Right cardiac atrium (tissue), 5 donors: ENCODE measurements around the gene CCT8. TPM values are rescaled to one million over a fixed set of nuclear protein-coding genes. Genes with fewer than 3 reads are reported as not detected.
"Not testable (repeated sequence)": the region's sequence is repeated elsewhere in the genome, so short reads cannot be mapped to it uniquely, and the experiment has no call there.

Source experiments
- ATAC-seq, 2 donors: fragments of 200-7000 bp; cut with Tn5 transposase; one replicate each; pipeline versions ENCODE4 v1.8.0 to v1.9.1; 2020; ENCODE audit warnings: moderate library complexity in 2 of 2, mild to moderate bottlenecking in 1 of 2
- DNase-seq, 3 donors: peaks; one replicate each; pipeline ENCODE4 v3.0.0-alpha.2; 2020
- H3K27ac ChIP-seq: one replicate; pipeline ENCODE4 v1.5.1; 2013; ENCODE audit warnings: mild to moderate bottlenecking, low read length, control low read depth, moderate library complexity
- H3K27me3 ChIP-seq: one replicate; pipeline ENCODE4 v1.6.1; 2013; ENCODE audit not compliant: control insufficient read depth, insufficient read depth
- H3K4me1 ChIP-seq: one replicate; pipeline ENCODE4 v1.6.1; 2013; ENCODE audit warnings: low read length; ENCODE audit not compliant: control insufficient read depth, insufficient read depth
- H3K4me3 ChIP-seq: one replicate; pipeline ENCODE4 v1.5.1; 2013; ENCODE audit warnings: low read length, control low read depth
- H3K9me3 ChIP-seq: one replicate; pipeline ENCODE4 v1.6.1; 2013; ENCODE audit warnings: low read length; ENCODE audit not compliant: control insufficient read depth
- WGBS: extraction: QIAGEN DNeasy Blood & Tissue Kit; methylation state at CpG from one replicate; pipeline ENCODE4 v1.1.7; 2013; 5-methylcytosine and 5-hydroxymethylcytosine counted together
- intact Hi-C, 4 donors: fragments of 100-400 bp; cut with DNase I; formaldehyde crosslinking; loops; one replicate each; pipeline versions ENCODE4 v1.11.0 to v1.14.0; 2022 to 2023
- polyA plus RNA-seq: library from polyadenylated mRNA; stranded (reverse); fragments of 200-250 nt; gene quantifications from one replicate; pipeline ENCODE4 v1.2.3, GENCODE V29; 2013
- total RNA-seq, 4 donors: library from RNA; stranded (reverse); fragmentation: NEBNext Ultra II Directional; extraction: Animal tissue kit (Norgen Biotek cat#: 25700); gene quantifications; one replicate each; pipeline ENCODE4 v1.2.1, GENCODE V29; 2021
- donor health status: healthy with polysubstance abuse.
- donor health status: DM: no; HTN: yes; CAD: no.
- donor health status: DM: no; HTN: no; CAD: no.
- donor health status: DM: no; HTN: yes; CAD: no; lungs with severe emphysema.
- donor health status: DM: yes; HTN: yes; CAD: no.

CCT8 gene
- total and polyA plus RNA-seq, 5 donors, result 98.5 to 138 (median 114) TPM

- H3K4me3 ChIP-seq, result peak overlapping the region; percentile 54
- peaks cover 3% of the 10 kb centered on the region for H3K4me1 ChIP-seq
- no peaks in the 10 kb centered on the region for H3K27me3 ChIP-seq
- ATAC-seq (no peak), DNase-seq (no peak)
- no peak overlapping the region for H3K27ac ChIP-seq
- intact Hi-C loops, result no loop called here
- no peaks in the 10 kb centered on the region for H3K9me3 ChIP-seq
- 66% methylated on average over 6 of the region's 6 CpGs for WGBS
Measured at GRCh38 chr21:29017639-29018237, 55.7 kb downstream of the CCT8 start.

- H3K9me3 ChIP-seq, H3K27ac ChIP-seq, H3K4me1 ChIP-seq, H3K4me3 ChIP-seq, H3K27me3 ChIP-seq, ATAC-seq, intact Hi-C loops: not testable (repeated sequence)
- DNase-seq, result peak in 1 of 3 donors; percentile 45
- 96% methylated on average over 18 of the region's 30 CpGs for WGBS
Measured at GRCh38 chr21:29011236-29011635, 62.2 kb downstream of the CCT8 start.

GRCh38 chr21:29008367-29008766, 65.1 kb downstream of the CCT8 start:
- Histone ChIP-seq H3K4me1 (no peaks in the 10 kb centered on the region), H3K9me3 (no peaks in the 10 kb centered on the region), H3K27me3 (no peaks in the 10 kb centered on the region), H3K27ac (no peak overlapping the region), H3K4me3 (no peak overlapping the region)
- WGBS, result 79% methylated on average over 3 of the region's 3 CpGs
- no peak for ATAC-seq
- intact Hi-C loops, result no loop called here
- DNase-seq, result no peak

GRCh38 chr21:29007810-29008209, 65.6 kb downstream of the CCT8 start:
- ATAC-seq, result no peak
- WGBS, result 73% methylated on average over 3 of the region's 3 CpGs
- intact Hi-C loops, result no loop called here
- Histone ChIP-seq H3K9me3 (no peaks in the 10 kb centered on the region), H3K27ac (no peak overlapping the region), H3K27me3 (no peaks in the 10 kb centered on the region), H3K4me3 (no peak overlapping the region), H3K4me1 (no peaks in the 10 kb centered on the region)
- no peak for DNase-seq

GRCh38 chr21:29007135-29007534, 66.3 kb downstream of the CCT8 start:
- H3K9me3 ChIP-seq, result no peaks in the 10 kb centered on the region
- intact Hi-C loops, result no loop called here
- no peaks in the 10 kb centered on the region for H3K27me3 ChIP-seq
- H3K4me3 ChIP-seq, result no peak overlapping the region
- 91% methylated on average over 3 of the region's 3 CpGs for WGBS
- DNase-seq, result no peak
- ATAC-seq, result no peak
- no peak overlapping the region for H3K27ac ChIP-seq
- no peaks in the 10 kb centered on the region for H3K4me1 ChIP-seq

Other genes with a start within 250 kb of the CCT8 start
- gene LTN1, start 80.8 kb downstream of the CCT8 start, total RNA-seq, result 10 to 100 TPM; 17.1 to 20.0 (median 19.0) TPM
- gene LTN1, start 80.8 kb downstream of the CCT8 start, polyA plus RNA-seq, result 4.8 TPM
- 10 to 100 TPM; 14.3 to 15.9 (median 15.3) TPM for gene RWDD2B, start 54.3 kb downstream of the CCT8 start, total RNA-seq
- 18.3 TPM for gene RWDD2B, start 54.3 kb downstream of the CCT8 start, polyA plus RNA-seq
- 10 to 100 TPM; 33.2 to 41.3 (median 33.8) TPM for gene USP16, start 49.0 kb downstream of the CCT8 start, total RNA-seq
- 21.7 TPM for gene USP16, start 49.0 kb downstream of the CCT8 start, polyA plus RNA-seq
- 1 to 10 TPM; 1.8 to 6.0 (median 3.3) TPM for gene MAP3K7CL, start 57.0 kb upstream of the CCT8 start, total RNA-seq
- 3.2 TPM for gene MAP3K7CL, start 57.0 kb upstream of the CCT8 start, polyA plus RNA-seq
- 10 to 100 TPM; 44.8 to 68.3 (median 47.4) TPM for gene BACH1, start 225.3 kb upstream of the CCT8 start, total RNA-seq
- 5.0 TPM for gene BACH1, start 225.3 kb upstream of the CCT8 start, polyA plus RNA-seq